ENCODE measurements around the gene SELENOK.

SELENOK gene

GRCh38 chr3:53887446-53887845 is 4.2 kb downstream of the SELENOK start:
- intact Hi-C loops (cut with DNase I) = no loop called here

DNA sequence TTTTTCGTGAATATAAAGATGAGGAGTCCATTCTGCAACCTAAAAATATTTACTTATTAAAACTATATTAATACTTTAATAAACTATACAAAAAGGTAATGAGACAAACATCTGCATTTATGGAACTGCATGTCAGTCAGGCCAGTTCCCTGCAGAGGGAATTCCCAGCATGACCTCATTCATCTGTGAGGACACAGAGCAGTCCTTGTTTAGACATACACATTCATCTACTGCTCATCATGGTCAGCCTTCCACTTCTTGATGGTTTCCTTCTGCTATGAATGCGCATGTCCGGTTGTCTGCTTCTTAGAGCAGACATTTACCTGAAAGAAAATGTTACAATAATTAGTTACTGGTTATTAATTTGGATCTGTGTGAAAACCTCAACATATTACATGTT is 6.4 kb downstream of the SELENOK start:
- intact Hi-C loops (cut with DNase I) = no loop called here
- peak in 12 of 42 donors; percentile 14 to 66 (median 36) for DNase-seq

More at GRCh38 chr3:53887446-53887845, 4.2 kb downstream of the SELENOK start:
- DNase-seq = no peak

GRCh38 chr3:53884623-53885022 is 7.0 kb downstream of the SELENOK start:
- no peak for DNase-seq
- intact Hi-C loops (cut with DNase I) = no loop called here

GRCh38 chr3:53883008-53883407 is 8.7 kb downstream of the SELENOK start:
- intact Hi-C loops (cut with DNase I) = no loop called here
- no peak for DNase-seq

GRCh38 chr3:53881691-53882593 is 9.7 kb downstream of the SELENOK start, which contains the start of gene ACTR8:
Gene ACTR8 (minus strand): TSS chr3:53882152. CDS start chr3:53882101, 51 bp downstream.
- intact Hi-C loops (cut with DNase I) = no loop called here
- DNase-seq = peak; percentile 56 to 95 (median 89)

- no peak for DNase-seq
- intact Hi-C loops (cut with DNase I) = no loop called here
These were observed 11.0 kb downstream of the SELENOK start for GRCh38 chr3:53880396-53881345.

- no peak for DNase-seq
- intact Hi-C loops (cut with DNase I) = no loop called here
These were observed 25.7 kb downstream of the SELENOK start for GRCh38 chr3:53865732-53866499.

- intact Hi-C loops (cut with DNase I) = no loop called here
These were observed 28.5 kb downstream of the SELENOK start for GRCh38 chr3:53863145-53863544.

DNA sequence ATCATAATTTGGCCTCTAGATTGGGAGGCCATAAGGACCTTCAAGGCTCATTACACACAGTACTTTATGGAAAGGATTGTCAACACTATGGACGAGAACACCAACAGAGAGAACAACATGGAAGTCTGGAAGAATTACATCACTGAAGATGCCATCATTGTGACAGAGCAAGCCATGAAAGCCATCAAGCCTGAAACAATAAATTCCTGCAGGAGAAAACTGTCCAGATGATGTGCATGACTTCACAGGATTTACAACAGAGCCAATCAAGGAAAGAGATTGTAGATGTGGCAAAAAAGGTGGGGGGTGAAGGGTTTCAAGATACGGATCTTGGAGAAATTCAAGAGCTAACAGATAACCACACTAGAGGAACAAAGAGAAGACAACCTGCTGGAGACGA is 29.4 kb downstream of the SELENOK start:
- DNase-seq = no peak
- intact Hi-C loops (cut with DNase I) = no loop called here

More at GRCh38 chr3:53863145-53863544, 28.5 kb downstream of the SELENOK start:
- DNase-seq = no peak

DNA sequence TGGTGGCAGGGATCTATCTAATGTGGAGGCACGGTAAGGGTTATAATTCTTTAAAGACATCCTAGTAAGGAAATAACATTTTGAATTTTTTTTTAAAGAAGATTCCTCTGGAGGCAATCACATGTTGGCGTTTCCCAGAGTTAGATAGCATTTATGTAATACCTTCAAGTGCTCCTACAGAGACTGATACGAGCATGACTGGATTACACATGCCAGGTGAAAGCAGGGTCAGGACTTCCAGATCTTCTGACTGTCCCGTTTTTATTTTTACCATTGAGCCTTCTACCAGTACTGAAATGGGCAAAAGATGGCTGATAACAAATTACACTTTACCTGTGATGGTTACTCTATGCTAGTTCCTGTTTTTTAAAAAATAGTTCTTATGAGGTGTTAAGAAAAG is 31.5 kb downstream of the SELENOK start:
- peak in 9 of 42 donors; percentile 12 to 64 (median 36) for DNase-seq
- intact Hi-C loops (cut with DNase I) = no loop called here

- intact Hi-C loops (cut with DNase I) = no loop called here
- no peak for DNase-seq
These were observed 32.5 kb downstream of the SELENOK start for GRCh38 chr3:53859178-53859577.

- DNase-seq = no peak
- intact Hi-C loops (cut with DNase I) = no loop called here
These were observed 33.4 kb downstream of the SELENOK start for GRCh38 chr3:53858096-53858741.

GRCh38 chr3:53856964-53857363 is 34.7 kb downstream of the SELENOK start:
- no peak for DNase-seq
- intact Hi-C loops (cut with DNase I) = no loop called here

DNA sequence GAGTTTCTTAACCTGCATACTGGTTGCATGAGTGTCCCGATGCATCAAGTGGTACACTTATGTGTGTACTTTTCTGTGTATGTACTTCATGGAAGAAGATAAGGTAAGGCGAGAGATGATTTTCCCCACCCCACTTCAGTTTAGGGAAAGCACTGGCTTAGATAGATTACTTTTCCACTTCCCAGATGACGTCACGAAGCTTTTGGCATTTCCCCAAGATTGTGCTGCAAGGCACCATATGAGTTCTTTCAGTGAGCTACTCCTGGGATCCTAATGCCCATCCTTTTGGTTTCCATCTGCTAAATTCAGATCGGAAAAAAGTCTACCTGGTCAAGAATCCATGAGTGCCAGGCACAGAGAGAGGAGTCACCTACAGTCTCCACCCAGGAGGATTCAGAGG is 40.8 kb downstream of the SELENOK start:
- no peak for DNase-seq
- intact Hi-C loops (cut with DNase I) = no loop called here

- no peak for DNase-seq
- intact Hi-C loops (cut with DNase I) = no loop called here
These were observed 41.7 kb downstream of the SELENOK start for GRCh38 chr3:53849916-53850315.

GRCh38 chr3:53846851-53847155 is 44.9 kb downstream of the SELENOK start:
- intact Hi-C loops (cut with DNase I) = no loop called here
- DNase-seq = no peak

DNA sequence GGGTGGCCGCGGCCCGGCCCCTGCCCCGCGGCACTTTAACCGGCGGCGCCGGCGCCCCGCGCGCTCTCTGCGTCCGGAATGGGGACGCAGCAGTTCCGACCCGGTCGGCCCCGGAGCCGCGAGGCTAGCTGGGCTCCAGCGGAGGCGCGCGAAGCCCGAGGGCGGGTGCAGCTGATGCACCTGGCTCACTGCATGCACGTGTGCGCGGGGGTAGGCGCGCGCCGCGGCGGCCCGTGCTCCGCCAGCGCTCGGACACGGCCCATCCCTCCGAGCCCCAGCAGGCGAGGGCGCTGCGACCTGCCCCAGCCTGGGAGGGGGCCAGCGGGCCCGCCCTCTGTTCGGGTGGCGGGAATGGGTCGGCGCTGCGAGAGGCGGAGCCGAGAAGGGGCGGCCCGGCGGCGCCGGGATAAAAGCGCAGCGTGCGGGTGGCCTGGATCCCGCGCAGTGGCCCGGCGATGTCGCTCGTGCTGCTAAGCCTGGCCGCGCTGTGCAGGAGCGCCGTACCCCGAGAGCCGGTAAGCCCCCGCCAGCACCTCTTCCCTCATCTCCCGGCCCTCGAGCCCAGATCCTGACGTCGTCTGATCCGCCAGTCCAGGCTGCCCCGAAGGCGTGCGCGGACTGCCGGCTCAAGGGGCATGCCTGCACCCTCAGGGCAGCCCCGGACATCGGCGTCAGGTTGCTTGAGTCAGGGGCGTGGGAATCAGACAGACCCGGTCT is 45.4 kb downstream of the SELENOK start, which contains the start of the genes CHDH and IL17RB:
TSS of gene CHDH (minus strand) at position 286 of the 717 bp plus-strand sequence. CDS start 22,411 bp downstream, outside the sequence.
TSS of gene IL17RB (plus strand) at position 435 of the 717 bp plus-strand sequence. CDS start at position 456, 21 bp downstream.
- DNase-seq = peak; percentile 32 to 92 (median 81)
- intact Hi-C loops (cut with DNase I) = no loop called here

DNA sequence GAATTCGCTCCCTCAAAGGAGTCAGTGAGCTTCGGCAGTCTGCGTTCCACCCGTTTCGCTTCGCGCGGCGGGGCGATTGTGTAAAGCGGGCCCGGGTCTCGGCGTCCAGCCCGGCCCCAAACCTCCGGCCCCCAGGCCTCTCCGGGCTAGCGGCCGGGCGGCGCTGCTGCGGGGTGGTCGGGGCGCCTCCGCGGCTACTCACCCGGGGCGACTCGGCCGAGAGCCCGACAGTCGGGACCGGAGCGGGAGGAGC is 45.9 kb downstream of the SELENOK start:
- intact Hi-C loops (cut with DNase I) = no loop called here
- no peak for DNase-seq

All from head of caudate nucleus (tissue), 42 donors.